ENCODE results near the gene PMPCA. TPM values are rescaled to one million over a fixed set of nuclear protein-coding genes. Genes with fewer than 3 reads are reported as not detected.
"Not testable (repeated sequence)": the region's sequence is repeated elsewhere in the genome, so short reads cannot be mapped to it uniquely, and the experiment has no call there.

Gene PMPCA
- polyA plus RNA-seq, 1 of the 3 experiments (the other 2 are of a cell fraction): 125 TPM

- no peak for TF ChIP-seq TEAD4 (IDR thresholded peaks at IDR 0.05; ENCODE audit: borderline replicate concordance, insufficient read depth)
- TF ChIP-seq SIN3A (IDR thresholded peaks at IDR 0.05; ENCODE audit: borderline replicate concordance, low read depth, low read length): no peak
- TF ChIP-seq RCOR1 (IDR thresholded peaks at IDR 0.05; ENCODE audit: low read length): no peak
- TF ChIP-seq CTCF (IDR thresholded peaks at IDR 0.05): no peak
- no peak for TF ChIP-seq RAD21 (IDR thresholded peaks at IDR 0.05; ENCODE audit: low read length)
- TF ChIP-seq ZBTB33 (IDR thresholded peaks at IDR 0.05; ENCODE audit: borderline replicate concordance, low read depth): no peak
- TF ChIP-seq GABPA (IDR thresholded peaks at IDR 0.05; ENCODE audit: low read depth): no peak
- TF ChIP-seq ELF1 (IDR thresholded peaks at IDR 0.05): no peak
- TF ChIP-seq USF2 (IDR thresholded peaks at IDR 0.05; ENCODE audit: borderline replicate concordance, low read depth, low read length): no peak
- TF ChIP-seq FOXM1 (IDR thresholded peaks at IDR 0.05; ENCODE audit: low read depth): no peak
- no peak for TF ChIP-seq NFIC (IDR thresholded peaks at IDR 0.05; ENCODE audit: borderline replicate concordance)
- TF ChIP-seq NRF1 (IDR thresholded peaks at IDR 0.05; ENCODE audit: low read depth, low read length): no peak
- no peak for TF ChIP-seq MEF2A (IDR thresholded peaks at IDR 0.05; ENCODE audit: borderline replicate concordance, low read depth)
- H3K9me3 ChIP-seq: no peaks in the 10 kb centered on the region
- H3K4me2 ChIP-seq: no peak overlapping the region
- ChIA-PET POLR2A (no interaction called here), CTCF (interaction anchor here (0.6 to 1.3 kb wide), 3 partner anchors 14 to 1133 kb away, joined by 3 to 5 read pairs (median 3); partner anchors contain the start of gene DNLZ)
- 91% methylated on average over 7 of the region's 7 CpGs for WGBS (ENCODE audit: low lambda C conversion rate)
- no peak overlapping the region for H2AFZ ChIP-seq (ENCODE audit: low read depth)
- no peak for DNase-seq
- peaks cover 24% of the 10 kb centered on the region for H3K79me2 ChIP-seq (ENCODE audit: insufficient read depth)
- peaks cover 11 to 14% of the 10 kb centered on the region in 2 experiments; a peak in 3 of 4 replicates for H3K4me1 ChIP-seq (ENCODE audit: control insufficient read depth in 1 of 2, insufficient read depth in 2 of 2, low read depth in 1 of 2, low read length in 1 of 2)
- H3K27ac ChIP-seq (ENCODE audit: low read depth in 2 of 2, low read length in 1 of 2): no peak overlapping the region
- no peak overlapping the region for H3K4me3 ChIP-seq (ENCODE audit: low read depth in 2 of 2, low read length in 1 of 2)
- peaks cover 19% of the 10 kb centered on the region for H3F3A ChIP-seq (replicated peaks; ENCODE audit: insufficient read depth)
- peaks cover 13 to 58% of the 10 kb centered on the region in 2 experiments for H3K36me3 ChIP-seq (replicated peaks in 1 of 2; ENCODE audit: control insufficient read depth in 1 of 2, insufficient read depth in 2 of 2, low read length in 1 of 2)
- H4K20me1 ChIP-seq (ENCODE audit: insufficient read depth): no peaks in the 10 kb centered on the region
- H3K9me2 ChIP-seq: no peaks in the 10 kb centered on the region
- H3K27me3 ChIP-seq (ENCODE audit: insufficient read depth): no peaks in the 10 kb centered on the region
- no peak overlapping the region for H3K9ac ChIP-seq
These were observed 5.0 kb upstream of the PMPCA start for GRCh38 chr9:136405481-136405880.

GRCh38 chr9:136405904-136406303, 4.6 kb upstream of the PMPCA start:
- H3K4me3 ChIP-seq (ENCODE audit: low read depth in 2 of 2, low read length in 1 of 2); H3K9me3 ChIP-seq; H3K27ac ChIP-seq (ENCODE audit: low read depth in 2 of 2, low read length in 1 of 2); H4K20me1 ChIP-seq (ENCODE audit: insufficient read depth); H3K9me2 ChIP-seq; H3K9ac ChIP-seq; DNase-seq; H3K4me2 ChIP-seq; H2AFZ ChIP-seq (ENCODE audit: low read depth); H3K27me3 ChIP-seq (ENCODE audit: insufficient read depth); POLR2A ChIA-PET: not testable (repeated sequence)
- CTCF ChIA-PET: interaction anchor here (1.0 to 1.3 kb wide), 2 partner anchors 14 to 42 kb away, joined by 3 to 5 read pairs; partner anchors contain the start of gene DNLZ
- peaks cover 11% of the 10 kb centered on the region in 2 experiments; a peak in 3 of 4 replicates for H3K4me1 ChIP-seq (ENCODE audit: control insufficient read depth in 1 of 2, insufficient read depth in 2 of 2, low read depth in 1 of 2, low read length in 1 of 2)
- peaks cover 13 to 58% of the 10 kb centered on the region in 2 experiments for H3K36me3 ChIP-seq (replicated peaks in 1 of 2; ENCODE audit: control insufficient read depth in 1 of 2, insufficient read depth in 2 of 2, low read length in 1 of 2)
- 96% methylated on average over 8 of the region's 10 CpGs for WGBS (ENCODE audit: low lambda C conversion rate)
- H3F3A ChIP-seq (replicated peaks; ENCODE audit: insufficient read depth): peaks cover 15% of the 10 kb centered on the region
- H3K79me2 ChIP-seq (ENCODE audit: insufficient read depth): peaks cover 28% of the 10 kb centered on the region

- peaks cover 14 to 54% of the 10 kb centered on the region in 2 experiments for H3K36me3 ChIP-seq (replicated peaks in 1 of 2; ENCODE audit: control insufficient read depth in 1 of 2, insufficient read depth in 2 of 2, low read length in 1 of 2)
- H3K9ac ChIP-seq; H3K4me3 ChIP-seq (ENCODE audit: low read depth in 2 of 2, low read length in 1 of 2); H3K9me3 ChIP-seq; H2AFZ ChIP-seq (ENCODE audit: low read depth); H4K20me1 ChIP-seq (ENCODE audit: insufficient read depth); H3K4me2 ChIP-seq; POLR2A ChIA-PET; DNase-seq; CTCF ChIA-PET; H3K27me3 ChIP-seq (ENCODE audit: insufficient read depth); H3K27ac ChIP-seq (ENCODE audit: low read depth in 2 of 2, low read length in 1 of 2); H3K9me2 ChIP-seq: not testable (repeated sequence)
- peaks cover 40% of the 10 kb centered on the region for H3K79me2 ChIP-seq (ENCODE audit: insufficient read depth)
- WGBS (ENCODE audit: low lambda C conversion rate): 95% methylated on average over 17 of the region's 28 CpGs
- H3F3A ChIP-seq (replicated peaks; ENCODE audit: insufficient read depth): peaks cover 10% of the 10 kb centered on the region
- peaks cover 16 to 22% of the 10 kb centered on the region in 2 experiments for H3K4me1 ChIP-seq (ENCODE audit: control insufficient read depth in 1 of 2, insufficient read depth in 2 of 2, low read depth in 1 of 2, low read length in 1 of 2)
These were observed 3.4 kb upstream of the PMPCA start for GRCh38 chr9:136407061-136407460.

Data from SK-N-SH (cell line).